ENCODE results near the gene SEMA3G.

Gene SEMA3G

DNA sequence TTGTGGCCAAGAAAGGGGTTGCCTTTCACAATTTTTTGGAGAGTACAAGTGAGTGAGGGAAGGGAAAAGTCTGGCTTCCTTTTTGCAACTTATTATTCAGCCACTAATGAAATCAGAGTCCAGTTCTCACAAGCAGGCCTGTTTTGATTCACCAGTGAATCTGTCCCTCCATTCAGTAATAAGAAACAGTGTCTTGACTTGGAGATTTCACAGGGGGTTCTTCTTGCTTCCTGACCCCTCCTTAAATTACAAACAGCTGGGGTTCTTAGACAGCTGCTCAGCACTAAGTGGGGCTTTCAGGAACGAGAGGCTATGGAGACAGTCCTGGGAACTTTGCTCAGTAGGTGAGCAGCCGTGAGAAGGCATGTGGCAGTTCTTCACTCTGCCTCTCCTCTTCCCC lies 24.5 kb downstream of the SEMA3G start:
- H3K27me3 ChIP-seq (ENCODE audit: control insufficient read depth, insufficient read depth, low read length): no peaks in the 10 kb centered on the region
- no peaks in the 10 kb centered on the region for H3K4me1 ChIP-seq (ENCODE audit: control insufficient read depth, insufficient read depth, low read length)
- no peaks in the 10 kb centered on the region for H3K36me3 ChIP-seq (ENCODE audit: insufficient read depth, low read length)
- no peak overlapping the region for H3K9ac ChIP-seq (ENCODE audit: low read depth, low read length)
- H3K9me3 ChIP-seq (replicated peaks; ENCODE audit: low read length): no peaks in the 10 kb centered on the region
- H3K4me2 ChIP-seq (ENCODE audit: low read length): no peak overlapping the region
- H3K4me3 ChIP-seq (ENCODE audit: low read length): no peak overlapping the region

GRCh38 chr3:52415800-52416199 lies 29.1 kb downstream of the SEMA3G start:
- Histone ChIP-seq H3K36me3 (ENCODE audit: insufficient read depth, low read length) (no peaks in the 10 kb centered on the region), H3K4me3 (ENCODE audit: low read length) (no peak overlapping the region), H3K9ac (ENCODE audit: low read depth, low read length) (no peak overlapping the region), H3K4me2 (ENCODE audit: low read length) (no peak overlapping the region), H3K9me3 (replicated peaks; ENCODE audit: low read length) (no peaks in the 10 kb centered on the region), H3K27me3 (ENCODE audit: control insufficient read depth, insufficient read depth, low read length) (no peaks in the 10 kb centered on the region), H3K4me1 (ENCODE audit: control insufficient read depth, insufficient read depth, low read length) (peaks cover 10% of the 10 kb centered on the region)

DNA sequence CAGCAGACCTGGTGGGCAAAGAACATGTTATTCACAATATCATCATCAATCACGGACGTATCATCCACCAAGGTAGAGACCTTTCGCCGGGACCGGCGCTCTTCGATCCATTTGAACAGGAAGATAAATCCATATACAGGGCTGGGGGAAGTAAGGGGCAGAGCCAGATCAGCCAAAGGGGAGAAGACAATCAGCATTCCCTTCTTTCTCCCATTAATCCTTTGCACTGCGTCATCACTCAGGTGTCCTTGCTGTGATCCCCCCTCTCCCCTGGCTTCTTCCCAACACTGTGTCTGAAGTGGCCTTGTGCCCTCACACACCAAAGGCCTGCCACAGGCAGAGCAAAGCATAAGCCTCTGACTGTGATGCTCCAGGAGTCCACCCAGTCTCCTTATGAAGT lies 36.4 kb downstream of the SEMA3G start:
- peak overlapping the region; percentile 96 for H3K4me3 ChIP-seq (ENCODE audit: low read length)
- H3K9ac ChIP-seq (ENCODE audit: low read depth, low read length): peak overlapping the region; percentile 98
- peak overlapping the region; percentile 92 for H3K4me2 ChIP-seq (ENCODE audit: low read length)
- H3K9me3 ChIP-seq (replicated peaks; ENCODE audit: low read length): no peaks in the 10 kb centered on the region
- peaks cover 50% of the 10 kb centered on the region for H3K36me3 ChIP-seq (ENCODE audit: insufficient read depth, low read length)
- H3K4me1 ChIP-seq (ENCODE audit: control insufficient read depth, insufficient read depth, low read length): peaks cover 25% of the 10 kb centered on the region
- no peaks in the 10 kb centered on the region for H3K27me3 ChIP-seq (ENCODE audit: control insufficient read depth, insufficient read depth, low read length)

GRCh38 chr3:52407779-52408178 lies 37.1 kb downstream of the SEMA3G start:
- H3K4me3 ChIP-seq (ENCODE audit: low read length): no peak overlapping the region
- H3K4me2 ChIP-seq (ENCODE audit: low read length): peak overlapping the region; percentile 92
- no peaks in the 10 kb centered on the region for H3K27me3 ChIP-seq (ENCODE audit: control insufficient read depth, insufficient read depth, low read length)
- H3K4me1 ChIP-seq (ENCODE audit: control insufficient read depth, insufficient read depth, low read length): peaks cover 25% of the 10 kb centered on the region
- no peaks in the 10 kb centered on the region for H3K9me3 ChIP-seq (replicated peaks; ENCODE audit: low read length)
- peaks cover 57% of the 10 kb centered on the region for H3K36me3 ChIP-seq (ENCODE audit: insufficient read depth, low read length)
- no peak overlapping the region for H3K9ac ChIP-seq (ENCODE audit: low read depth, low read length)

GRCh38 chr3:52406791-52407510 lies 38.0 kb downstream of the SEMA3G start:
- no peaks in the 10 kb centered on the region for H3K9me3 ChIP-seq (replicated peaks; ENCODE audit: low read length)
- H3K36me3 ChIP-seq (ENCODE audit: insufficient read depth, low read length): peaks cover 66% of the 10 kb centered on the region
- peaks cover 24% of the 10 kb centered on the region for H3K4me1 ChIP-seq (ENCODE audit: control insufficient read depth, insufficient read depth, low read length)
- no peak overlapping the region for H3K4me2 ChIP-seq (ENCODE audit: low read length)
- H3K9ac ChIP-seq (ENCODE audit: low read depth, low read length): no peak overlapping the region
- H3K27me3 ChIP-seq (ENCODE audit: control insufficient read depth, insufficient read depth, low read length): no peaks in the 10 kb centered on the region
- H3K4me3 ChIP-seq (ENCODE audit: low read length): no peak overlapping the region

DNA sequence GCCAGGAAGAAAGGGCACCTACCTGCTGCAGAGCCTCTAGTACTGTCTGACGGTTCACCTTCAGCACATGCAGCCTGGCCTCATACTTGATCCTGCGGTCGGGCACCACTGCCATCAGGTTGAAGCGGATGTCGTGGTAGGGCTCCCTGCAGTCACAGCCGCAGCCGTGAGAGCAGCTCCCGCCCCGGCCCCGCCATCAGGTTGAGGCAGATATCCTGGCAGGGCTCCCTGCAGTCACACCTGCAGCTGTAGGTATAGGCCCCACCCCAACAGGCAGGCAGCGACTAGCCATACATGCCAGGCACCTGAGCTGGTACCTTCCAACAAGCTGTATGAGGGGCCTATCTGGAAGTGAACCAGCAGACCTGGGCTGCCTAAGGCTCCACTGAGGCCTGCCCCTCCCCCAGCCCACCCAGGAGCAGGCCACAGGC lies 38.7 kb downstream of the SEMA3G start:
- Histone ChIP-seq H3K9ac (ENCODE audit: low read depth, low read length) (no peak overlapping the region), H3K36me3 (ENCODE audit: insufficient read depth, low read length) (peaks cover 73% of the 10 kb centered on the region), H3K27me3 (ENCODE audit: control insufficient read depth, insufficient read depth, low read length) (no peaks in the 10 kb centered on the region), H3K9me3 (replicated peaks; ENCODE audit: low read length) (no peaks in the 10 kb centered on the region), H3K4me1 (ENCODE audit: control insufficient read depth, insufficient read depth, low read length) (peaks cover 17% of the 10 kb centered on the region), H3K4me3 (ENCODE audit: low read length) (no peak overlapping the region), H3K4me2 (ENCODE audit: low read length) (no peak overlapping the region)

DNA sequence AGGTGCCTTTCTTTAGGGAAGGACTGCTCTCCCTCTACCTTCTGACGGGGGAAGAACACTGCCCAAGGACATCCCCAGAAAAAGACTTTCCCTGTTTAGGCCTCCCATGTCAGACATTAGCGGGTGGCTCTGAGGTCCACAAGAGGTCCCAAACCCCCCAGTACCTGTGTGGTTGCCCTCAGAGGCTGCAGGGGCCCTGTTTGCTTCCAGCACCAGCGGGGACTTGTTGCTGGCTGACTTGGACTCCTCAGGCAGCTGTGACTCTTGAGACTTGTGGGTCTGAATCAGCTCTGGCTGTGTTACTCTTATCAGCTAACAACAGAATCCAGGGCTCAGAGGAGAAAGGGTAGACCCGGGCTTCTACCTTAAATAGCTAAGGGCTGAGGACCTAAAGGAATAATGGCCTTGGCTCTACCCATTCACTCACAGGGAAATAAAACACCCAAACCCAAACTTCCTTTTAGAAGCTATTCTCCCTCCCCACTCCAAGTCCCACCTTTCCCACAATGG lies 39.2 kb downstream of the SEMA3G start:
- H3K4me2 ChIP-seq (ENCODE audit: low read length): no peak overlapping the region
- H3K9ac ChIP-seq (ENCODE audit: low read depth, low read length): no peak overlapping the region
- no peak overlapping the region for H3K4me3 ChIP-seq (ENCODE audit: low read length)
- H3K9me3 ChIP-seq (replicated peaks; ENCODE audit: low read length): no peaks in the 10 kb centered on the region
- H3K4me1 ChIP-seq (ENCODE audit: control insufficient read depth, insufficient read depth, low read length): peaks cover 15% of the 10 kb centered on the region
- no peaks in the 10 kb centered on the region for H3K27me3 ChIP-seq (ENCODE audit: control insufficient read depth, insufficient read depth, low read length)
- H3K36me3 ChIP-seq (ENCODE audit: insufficient read depth, low read length): peaks cover 78% of the 10 kb centered on the region

GRCh38 chr3:52405066-52405465 lies 39.8 kb downstream of the SEMA3G start:
- Histone ChIP-seq H3K9ac (ENCODE audit: low read depth, low read length) (no peak overlapping the region), H3K36me3 (ENCODE audit: insufficient read depth, low read length) (peaks cover 83% of the 10 kb centered on the region), H3K4me2 (ENCODE audit: low read length) (no peak overlapping the region), H3K4me1 (ENCODE audit: control insufficient read depth, insufficient read depth, low read length) (peaks cover 15% of the 10 kb centered on the region), H3K9me3 (replicated peaks; ENCODE audit: low read length) (no peaks in the 10 kb centered on the region), H3K4me3 (ENCODE audit: low read length) (no peak overlapping the region), H3K27me3 (ENCODE audit: control insufficient read depth, insufficient read depth, low read length) (no peaks in the 10 kb centered on the region)

GRCh38 chr3:52404391-52404790 lies 40.5 kb downstream of the SEMA3G start:
- Histone ChIP-seq H3K9ac (ENCODE audit: low read depth, low read length) (no peak overlapping the region), H3K36me3 (ENCODE audit: insufficient read depth, low read length) (peaks cover 85% of the 10 kb centered on the region), H3K4me1 (ENCODE audit: control insufficient read depth, insufficient read depth, low read length) (peaks cover 15% of the 10 kb centered on the region), H3K4me2 (ENCODE audit: low read length) (no peak overlapping the region), H3K27me3 (ENCODE audit: control insufficient read depth, insufficient read depth, low read length) (no peaks in the 10 kb centered on the region), H3K9me3 (replicated peaks; ENCODE audit: low read length) (no peaks in the 10 kb centered on the region), H3K4me3 (ENCODE audit: low read length) (no peak overlapping the region)

DNA sequence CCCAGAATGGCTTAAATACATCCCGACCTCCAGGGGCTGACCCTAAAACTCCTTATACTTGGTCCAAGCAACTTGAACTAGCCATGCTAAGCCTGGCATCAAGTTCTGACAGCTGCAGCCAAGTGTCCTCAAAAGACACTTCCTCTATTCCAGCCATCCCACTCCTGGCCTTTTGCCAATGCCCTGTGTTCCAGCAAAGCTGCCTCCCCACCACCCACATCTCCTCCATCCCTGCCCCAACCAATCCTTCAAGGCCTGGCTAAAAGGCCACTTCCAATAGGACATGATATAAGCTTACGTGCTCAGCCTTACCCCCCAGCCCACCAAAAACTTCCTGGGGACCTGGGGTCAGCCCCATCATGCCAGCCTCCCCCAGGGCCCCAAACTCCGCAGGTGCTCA lies 40.9 kb downstream of the SEMA3G start:
- Histone ChIP-seq H3K4me2 (ENCODE audit: low read length) (no peak overlapping the region), H3K4me3 (ENCODE audit: low read length) (no peak overlapping the region), H3K27me3 (ENCODE audit: control insufficient read depth, insufficient read depth, low read length) (no peaks in the 10 kb centered on the region), H3K36me3 (ENCODE audit: insufficient read depth, low read length) (peaks cover 85% of the 10 kb centered on the region), H3K9me3 (replicated peaks; ENCODE audit: low read length) (no peaks in the 10 kb centered on the region), H3K9ac (ENCODE audit: low read depth, low read length) (no peak overlapping the region), H3K4me1 (ENCODE audit: control insufficient read depth, insufficient read depth, low read length) (peaks cover 12% of the 10 kb centered on the region)

DNA sequence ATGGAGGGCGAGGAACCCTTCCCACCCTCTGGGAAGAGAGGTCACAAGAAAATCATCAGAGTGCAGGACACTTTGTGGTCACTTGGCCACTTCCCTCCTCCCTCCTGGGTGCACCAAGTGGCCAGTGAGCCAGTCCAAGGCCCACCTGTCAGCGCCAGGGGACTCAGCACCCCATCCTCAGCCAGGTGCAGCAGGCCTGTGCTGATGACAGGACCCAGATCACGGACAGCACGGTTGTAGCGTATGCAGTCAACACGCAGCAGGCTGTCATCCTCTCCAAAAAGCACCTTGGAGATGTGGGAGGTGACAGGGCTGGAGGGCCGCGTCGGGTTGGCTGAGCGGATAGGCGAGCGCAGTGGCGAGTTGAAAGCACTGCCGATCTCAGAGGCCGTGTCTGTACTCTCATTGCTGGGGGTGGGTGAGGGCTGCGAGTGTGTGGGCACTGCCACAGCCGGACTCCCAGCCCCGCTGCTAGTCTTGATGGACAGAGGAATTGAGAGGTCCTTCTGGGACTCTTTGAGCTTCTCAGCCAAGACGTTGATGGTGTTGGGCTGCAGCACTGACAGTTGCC lies 41.5 kb downstream of the SEMA3G start:
- Histone ChIP-seq H3K27me3 (ENCODE audit: control insufficient read depth, insufficient read depth, low read length) (no peaks in the 10 kb centered on the region), H3K9ac (ENCODE audit: low read depth, low read length) (no peak overlapping the region), H3K4me1 (ENCODE audit: control insufficient read depth, insufficient read depth, low read length) (peaks cover 7% of the 10 kb centered on the region), H3K4me2 (ENCODE audit: low read length) (no peak overlapping the region), H3K4me3 (ENCODE audit: low read length) (no peak overlapping the region), H3K36me3 (ENCODE audit: insufficient read depth, low read length) (peaks cover 81% of the 10 kb centered on the region), H3K9me3 (replicated peaks; ENCODE audit: low read length) (no peaks in the 10 kb centered on the region)

Measured in skeletal muscle satellite cell (primary cell).